HepG2 (cell line): Measurements from ENCODE around the gene ACVR2A. TPM values are rescaled to one million over a fixed set of nuclear protein-coding genes. Genes with fewer than 3 reads are reported as not detected.
A peak's percentile ranks its signal among the peaks of the same experiment; 100 is the strongest.

ENCODE experiments used
- DMAP1 ChIP-seq: IDR thresholded peaks from 2 replicates; pipeline ENCODE4 v1.6.1; 2016
- DPF2 ChIP-seq: sonication (generic); formaldehyde crosslinking; IDR thresholded peaks from 2 replicates; pipeline ENCODE4 v1.4.0; 2020; ENCODE audit warnings: mild to moderate bottlenecking, low read depth, missing genetic modification reagents, borderline replicate concordance
- FIP1L1 ChIP-seq: fragments of 200-400 bp; formaldehyde crosslinking; IDR thresholded peaks from 2 replicates; pipeline ENCODE4 v1.6.1; 2018; ENCODE audit warnings: low read depth, mild to moderate bottlenecking, low read length, moderate library complexity, borderline replicate concordance; ENCODE audit not compliant: insufficient read depth
- FOXK1 ChIP-seq: sonication (generic); formaldehyde crosslinking; IDR thresholded peaks from 2 replicates; pipeline ENCODE4 v1.4.0; 2020; ENCODE audit warnings: low read depth, missing genetic modification reagents, borderline replicate concordance
- GLI4 ChIP-seq: sonication (generic); formaldehyde crosslinking; IDR thresholded peaks from 2 replicates; pipeline ENCODE4 v1.5.1; 2020; ENCODE audit warnings: missing genetic modification reagents, mild to moderate bottlenecking, moderate library complexity, borderline replicate concordance
- HDAC2 ChIP-seq: sonication (generic); formaldehyde crosslinking; IDR thresholded peaks from 2 replicates; pipeline ENCODE4 v1.4.0; 2020; ENCODE audit warnings: missing genetic modification reagents
- MIER3 ChIP-seq: IDR thresholded peaks from 2 replicates; pipeline ENCODE4 v1.6.1; 2016; ENCODE audit warnings: missing compliant biosample characterization, borderline replicate concordance
- NFKBIZ ChIP-seq: IDR thresholded peaks from 2 replicates; pipeline ENCODE4 v1.6.1; 2018; ENCODE audit warnings: missing genetic modification reagents, missing compliant biosample characterization
- RARG ChIP-seq: sonication (generic); formaldehyde crosslinking; IDR thresholded peaks from 2 replicates; pipeline ENCODE4 v1.4.0; 2020; ENCODE audit warnings: low read depth, mild to moderate bottlenecking, missing genetic modification reagents
- RBAK ChIP-seq: sonication (generic); formaldehyde crosslinking; IDR thresholded peaks from 2 replicates; pipeline ENCODE4 v1.5.1; 2020; ENCODE audit warnings: mild to moderate bottlenecking, missing genetic modification reagents
- SMC3 ChIP-seq: IDR thresholded peaks from 2 replicates; pipeline ENCODE4 v1.6.1; 2011; ENCODE audit warnings: low read length, improper control_type of control experiment
- SNAPC2 ChIP-seq: sonication (generic); formaldehyde crosslinking; IDR thresholded peaks from 2 replicates; pipeline ENCODE4 v1.8.1; 2022; ENCODE audit warnings: mild to moderate bottlenecking, missing genetic modification reagents
- SP1 ChIP-seq, 2 experiments: fragments of 450-650 bp in 1 of 2; sonication (generic) in 1 of 2; formaldehyde crosslinking in 1 of 2; IDR thresholded peaks; 2 replicates each; pipeline versions ENCODE4 v1.4.0 to v1.6.1; 2016 to 2020; ENCODE audit warnings: missing genetic modification reagents in 1 of 2
- SPEN ChIP-seq: sonication (generic); formaldehyde crosslinking; IDR thresholded peaks from 2 replicates; pipeline ENCODE4 v1.5.1; 2020; ENCODE audit warnings: low read depth, mild to moderate bottlenecking, missing genetic modification reagents
- TBX3 ChIP-seq: fragments of 450-650 bp; IDR thresholded peaks from 2 replicates; pipeline ENCODE4 v1.6.1; 2017; ENCODE audit warnings: antibody characterized with exemption, mild to moderate bottlenecking, inconsistent platforms, borderline replicate concordance
- TFDP2 ChIP-seq: sonication (generic); formaldehyde crosslinking; IDR thresholded peaks from 2 replicates; pipeline ENCODE4 v1.4.0; 2020; ENCODE audit warnings: missing genetic modification reagents
- TOPORS ChIP-seq: sonication (generic); formaldehyde crosslinking; IDR thresholded peaks from 2 replicates; pipeline ENCODE4 v1.8.0; 2023; ENCODE audit warnings: mild to moderate bottlenecking, missing genetic modification reagents
- ZFP90 ChIP-seq: sonication (generic); formaldehyde crosslinking; IDR thresholded peaks from 2 replicates; pipeline ENCODE4 v1.8.0; 2022; ENCODE audit warnings: missing genetic modification reagents, mild to moderate bottlenecking, inconsistent platforms, borderline replicate concordance
- ZNF7 ChIP-seq: IDR thresholded peaks from 2 replicates; pipeline ENCODE4 v1.6.1; 2016; ENCODE audit warnings: missing biosample characterization, missing genetic modification reagents
- ZNF775 ChIP-seq: sonication (generic); formaldehyde crosslinking; IDR thresholded peaks from 2 replicates; pipeline ENCODE4 v1.4.0; 2020; ENCODE audit warnings: missing genetic modification reagents, mild to moderate bottlenecking, moderate library complexity, borderline replicate concordance
- ZNF776 ChIP-seq: sonication (generic); formaldehyde crosslinking; IDR thresholded peaks from 2 replicates; pipeline ENCODE4 v1.4.0; 2020; ENCODE audit warnings: mild to moderate bottlenecking, missing genetic modification reagents
- ZSCAN20 ChIP-seq: sonication (generic); formaldehyde crosslinking; IDR thresholded peaks from 2 replicates; pipeline ENCODE4 v1.4.0; 2020; ENCODE audit warnings: missing genetic modification reagents, mild to moderate bottlenecking, borderline replicate concordance
- polyA plus RNA-seq, 8 experiments: library from polyadenylated mRNA; depleted of rRNA in 3 of 8; stranded (reverse) in 7 of 8; unstranded in 1 of 8; fragments of >200 nt; fragmentation: Illumina TruSeq in 4 of 8; extraction: Trizol in 4 of 8; gene quantifications; 2 replicates each; pipeline versions ENCODE4 v1.2.1 to v1.2.3, GENCODE V29; 2011 to 2016; ENCODE audit warnings: low read depth in 4 of 8, missing spikeins in 1 of 8, mixed read lengths in 1 of 8; ENCODE audit not compliant: insufficient read depth in 1 of 8
- total RNA-seq, 5 experiments: library from RNA; depleted of rRNA; stranded (reverse); fragments of >200 nt; fragmentation: Illumina TruSeq; extraction: Trizol; gene quantifications; 2 replicates each; pipeline ENCODE4 v1.2.3, GENCODE V29; 2016; ENCODE audit warnings: low read depth in 1 of 5
- TF ChIP-seq, protein P1 (sequence below): sonication (generic); formaldehyde crosslinking; IDR thresholded peaks from 2 replicates; pipeline ENCODE4 v1.4.0; 2020; ENCODE audit warnings: missing genetic modification reagents
- TF ChIP-seq, protein P2 (sequence below): sonication (generic); formaldehyde crosslinking; IDR thresholded peaks from 2 replicates; pipeline ENCODE4 v1.5.1; 2020; ENCODE audit warnings: missing genetic modification reagents, mild to moderate bottlenecking, borderline replicate concordance
- TF ChIP-seq, protein P3 (sequence below): sonication (generic); formaldehyde crosslinking; IDR thresholded peaks from 2 replicates; pipeline ENCODE4 v1.5.1; 2020; ENCODE audit warnings: missing genetic modification reagents, mild to moderate bottlenecking, borderline replicate concordance

The ACVR2A gene
- total and polyA plus RNA-seq, 2 of the 13 experiments (the other 11 are each of a cell fraction or from before 2014, with no cell fraction given) = 8.3 to 18.0 TPM

DNA sequence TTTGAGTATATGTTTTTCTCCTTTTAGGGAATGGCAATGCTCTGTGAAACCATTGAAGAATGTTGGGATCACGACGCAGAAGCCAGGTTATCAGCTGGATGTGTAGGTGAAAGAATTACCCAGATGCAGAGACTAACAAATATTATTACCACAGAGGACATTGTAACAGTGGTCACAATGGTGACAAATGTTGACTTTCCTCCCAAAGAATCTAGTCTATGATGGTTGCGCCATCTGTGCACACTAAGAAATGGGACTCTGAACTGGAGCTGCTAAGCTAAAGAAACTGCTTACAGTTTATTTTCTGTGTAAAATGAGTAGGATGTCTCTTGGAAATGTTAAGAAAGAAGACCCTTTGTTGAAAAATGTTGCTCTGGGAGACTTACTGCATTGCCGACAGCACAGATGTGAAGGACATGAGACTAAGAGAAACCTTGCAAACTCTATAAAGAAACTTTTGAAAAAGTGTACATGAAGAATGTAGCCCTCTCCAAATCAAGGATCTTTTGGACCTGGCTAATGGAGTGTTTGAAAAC lies 82.3 kb downstream of the ACVR2A start (continued):
- TF ChIP-seq TOPORS (peak; percentile 56; the same call in 1 of the 2 replicates), MIER3 (CRISPR knock-in tag) (peak; percentile 96), ZNF775 (no peak), RBAK (CRISPR knock-in tag) (peak; percentile 86), SPEN (peak; percentile 23; the same call in 1 of the 2 replicates), SMC3 (0 out of 2 replicates have a peak, but pooled peaks have one; percentile 27), NFKBIZ (CRISPR knock-in tag) (peak; percentile 92), ZFP90 (CRISPR knock-in tag) (no peak), FIP1L1 (no peak), RARG (CRISPR knock-in tag) (no peak), GLI4 (CRISPR knock-in tag) (no peak), SNAPC2 (CRISPR knock-in tag) (peak; percentile 30; the same call in 1 of the 2 replicates), DMAP1 (CRISPR knock-in tag) (peak; percentile 31; the same call in 1 of the 2 replicates), TBX3 (peak; percentile 83), SP1 (IDR thresholded peaks at IDR 0.05) (no peak), SP1 (CRISPR knock-in tag; IDR thresholded peaks at IDR 0.05) (no peak), ZSCAN20 (CRISPR knock-in tag) (peak; percentile 19; the same call in 1 of the 2 replicates), HDAC2 (CRISPR knock-in tag) (peak; percentile 99), ZNF776 (CRISPR knock-in tag) (no peak), DPF2 (CRISPR knock-in tag) (peak; percentile 99), TFDP2 (CRISPR knock-in tag) (no peak), ZNF7 (CRISPR knock-in tag) (no peak), FOXK1 (CRISPR knock-in tag) (peak; percentile 86; the same call in 1 of the 2 replicates)
- TF ChIP-seq, protein P1, sequence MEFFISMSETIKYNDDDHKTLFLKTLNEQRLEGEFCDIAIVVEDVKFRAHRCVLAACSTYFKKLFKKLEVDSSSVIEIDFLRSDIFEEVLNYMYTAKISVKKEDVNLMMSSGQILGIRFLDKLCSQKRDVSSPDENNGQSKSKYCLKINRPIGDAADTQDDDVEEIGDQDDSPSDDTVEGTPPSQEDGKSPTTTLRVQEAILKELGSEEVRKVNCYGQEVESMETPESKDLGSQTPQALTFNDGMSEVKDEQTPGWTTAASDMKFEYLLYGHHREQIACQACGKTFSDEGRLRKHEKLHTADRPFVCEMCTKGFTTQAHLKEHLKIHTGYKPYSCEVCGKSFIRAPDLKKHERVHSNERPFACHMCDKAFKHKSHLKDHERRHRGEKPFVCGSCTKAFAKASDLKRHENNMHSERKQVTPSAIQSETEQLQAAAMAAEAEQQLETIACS (CRISPR knock-in tag) = no peak
- TF ChIP-seq, protein P2, sequence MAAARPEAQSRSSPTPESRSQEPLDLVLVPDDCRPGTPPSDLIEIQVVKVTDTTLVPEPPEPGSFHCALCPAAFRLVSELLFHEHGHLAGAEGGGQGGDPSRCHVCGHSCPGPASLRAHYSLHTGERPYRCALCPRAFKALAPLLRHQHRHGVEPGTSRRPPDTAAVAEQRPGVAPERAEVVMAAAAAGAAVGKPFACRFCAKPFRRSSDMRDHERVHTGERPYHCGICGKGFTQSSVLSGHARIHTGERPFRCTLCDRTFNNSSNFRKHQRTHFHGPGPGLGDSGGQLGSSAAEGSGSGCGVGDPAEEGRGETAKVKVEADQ = no peak
- TF ChIP-seq, protein P3, sequence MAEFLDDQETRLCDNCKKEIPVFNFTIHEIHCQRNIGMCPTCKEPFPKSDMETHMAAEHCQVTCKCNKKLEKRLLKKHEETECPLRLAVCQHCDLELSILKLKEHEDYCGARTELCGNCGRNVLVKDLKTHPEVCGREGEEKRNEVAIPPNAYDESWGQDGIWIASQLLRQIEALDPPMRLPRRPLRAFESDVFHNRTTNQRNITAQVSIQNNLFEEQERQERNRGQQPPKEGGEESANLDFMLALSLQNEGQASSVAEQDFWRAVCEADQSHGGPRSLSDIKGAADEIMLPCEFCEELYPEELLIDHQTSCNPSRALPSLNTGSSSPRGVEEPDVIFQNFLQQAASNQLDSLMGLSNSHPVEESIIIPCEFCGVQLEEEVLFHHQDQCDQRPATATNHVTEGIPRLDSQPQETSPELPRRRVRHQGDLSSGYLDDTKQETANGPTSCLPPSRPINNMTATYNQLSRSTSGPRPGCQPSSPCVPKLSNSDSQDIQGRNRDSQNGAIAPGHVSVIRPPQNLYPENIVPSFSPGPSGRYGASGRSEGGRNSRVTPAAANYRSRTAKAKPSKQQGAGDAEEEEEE = no peak
